ENCODE data around the gene NINL.
"Not testable (repeated sequence)": the region's sequence is repeated elsewhere in the genome, so short reads cannot be mapped to it uniquely, and the experiment has no call there.

Gene NINL

GRCh38 chr20:25479638-25480037 lies 105.7 kb downstream of the NINL start:
- no peak for DNase-seq (ENCODE audit: low read depth, low spot score)
- no peak overlapping the region for H3K4me3 ChIP-seq (ENCODE audit: low read length)

DNA sequence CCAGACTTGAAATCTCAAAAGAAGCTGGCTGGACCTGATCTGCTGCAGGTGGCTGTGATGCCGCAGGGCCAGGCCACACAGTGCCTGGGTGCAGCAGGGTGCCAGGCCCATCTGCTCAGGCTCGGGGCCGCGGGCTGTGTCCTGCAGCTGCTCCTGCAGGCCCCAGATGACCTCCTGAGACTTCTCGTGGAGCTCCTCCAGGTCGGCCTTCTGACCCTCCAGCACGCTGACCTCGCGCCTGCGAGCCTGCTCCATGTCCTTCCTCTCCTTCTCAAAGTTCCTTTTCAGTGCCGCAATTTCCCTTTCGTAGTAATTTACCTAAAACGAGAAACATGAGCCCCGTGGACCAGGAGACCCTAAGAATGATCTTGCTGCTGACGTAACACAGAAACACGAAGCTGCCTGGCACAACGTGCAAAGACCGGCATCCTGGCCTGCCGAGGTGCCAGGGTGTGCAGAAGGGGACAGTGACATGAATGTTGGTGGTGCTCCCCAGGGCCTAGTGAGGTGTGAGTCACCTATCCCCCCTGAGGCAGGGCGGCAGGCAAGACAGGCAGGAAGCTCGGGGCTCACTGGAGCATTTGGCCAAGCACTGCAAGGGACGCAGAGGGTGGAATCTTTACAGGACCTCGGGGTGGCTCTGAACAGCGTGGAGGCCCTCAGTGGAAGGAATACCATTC lies 106.3 kb downstream of the NINL start:
- DNase-seq (ENCODE audit: low read depth, low spot score) = no peak
- H3K4me3 ChIP-seq (ENCODE audit: low read length) = no peak overlapping the region

DNA sequence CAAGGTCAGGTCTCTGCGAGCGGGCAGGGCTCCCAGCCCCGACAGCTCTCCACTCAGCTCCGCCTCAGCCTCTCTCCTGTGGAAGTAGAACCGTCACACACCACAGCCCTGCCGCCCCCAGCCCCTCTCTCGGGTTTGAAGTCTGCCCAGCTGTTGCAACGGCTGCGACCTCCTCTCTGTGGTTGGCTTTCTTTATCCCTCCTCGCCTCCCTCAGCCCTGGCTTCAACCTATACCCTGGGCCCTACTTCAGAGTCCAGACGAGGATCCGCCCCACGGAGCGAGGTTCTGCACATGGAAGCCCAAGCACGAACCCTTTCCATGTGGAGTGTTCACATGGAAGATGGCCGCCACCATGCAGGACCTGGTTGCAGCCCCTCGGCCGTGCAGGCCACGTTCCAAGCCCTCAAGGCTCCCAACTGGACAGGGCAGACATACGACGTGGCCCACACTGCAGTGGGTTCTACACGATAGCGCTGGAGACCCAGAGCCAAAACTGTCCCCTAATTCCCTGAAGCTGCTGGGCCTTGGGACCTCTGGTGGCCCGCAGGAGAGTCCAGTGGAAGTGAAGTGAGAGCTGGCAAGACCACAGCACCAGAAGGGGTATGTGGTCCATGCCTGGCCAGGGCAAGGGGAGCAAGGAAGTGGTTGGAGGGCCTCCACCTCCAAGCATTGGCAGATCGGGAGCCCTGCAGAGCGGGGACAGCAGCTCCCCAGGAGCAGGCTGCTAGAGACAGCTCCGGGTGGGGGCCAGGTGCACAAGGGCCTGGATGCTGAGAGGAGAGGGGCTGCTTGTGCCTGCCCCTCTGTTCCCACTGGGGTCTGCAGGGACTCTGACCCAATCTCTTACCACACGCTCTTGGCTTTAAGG lies 108.1 kb downstream of the NINL start:
- DNase-seq (ENCODE audit: low read depth, low spot score) = no peak
- no peak overlapping the region for H3K4me3 ChIP-seq (ENCODE audit: low read length)

DNA sequence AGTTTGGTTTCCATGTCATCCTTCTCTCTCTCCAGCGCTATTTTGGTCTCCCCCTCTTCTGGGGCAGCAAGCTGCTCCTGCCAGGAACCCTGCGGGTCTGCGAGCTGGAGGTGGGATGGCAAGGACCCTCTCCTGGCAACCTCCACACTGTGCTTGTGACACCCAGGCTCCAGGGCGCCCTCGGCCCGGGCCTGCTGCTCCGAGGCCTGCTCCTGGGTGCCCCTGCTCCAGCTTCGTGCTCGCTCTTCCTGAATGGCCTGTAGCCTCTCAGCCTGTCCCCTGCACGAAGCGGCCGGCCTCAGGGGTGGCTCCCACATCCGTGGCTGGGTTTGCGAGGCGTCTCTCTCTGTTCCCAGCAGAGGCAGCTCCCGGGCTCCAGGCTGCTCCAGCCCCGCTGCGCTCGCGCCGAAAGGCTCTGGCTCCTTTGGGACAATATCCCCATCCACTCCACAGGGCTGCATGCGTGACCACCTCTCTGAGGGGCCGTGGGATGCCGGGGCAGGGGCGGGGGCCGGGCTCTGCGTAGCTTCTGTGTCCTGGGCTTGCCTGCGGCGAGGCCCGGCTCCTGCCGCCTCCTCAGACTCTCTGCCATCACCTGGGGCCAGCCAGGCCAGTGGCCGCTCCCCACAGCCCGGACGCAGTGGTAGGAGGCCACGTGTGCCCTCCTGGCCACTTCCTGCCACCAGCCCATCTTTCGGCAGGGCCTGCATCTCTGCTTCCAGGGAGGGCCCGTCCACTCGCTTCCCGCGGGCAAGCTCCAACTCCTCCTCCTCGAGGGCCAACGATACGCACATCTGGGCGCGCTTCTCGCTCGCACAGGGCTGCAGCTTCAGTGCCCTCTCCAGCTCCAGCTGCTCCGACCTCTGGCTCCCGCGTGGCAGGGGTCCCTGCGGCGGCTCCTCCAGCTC lies 109.0 kb downstream of the NINL start:
- no peak overlapping the region for H3K4me3 ChIP-seq (ENCODE audit: low read length)
- no peak for DNase-seq (ENCODE audit: low read depth, low spot score)

- DNase-seq (ENCODE audit: low read depth, low spot score); H3K4me3 ChIP-seq (ENCODE audit: low read length): not testable (repeated sequence)
Observed at GRCh38 chr20:25473297-25473696, 112.0 kb downstream of the NINL start.

DNA sequence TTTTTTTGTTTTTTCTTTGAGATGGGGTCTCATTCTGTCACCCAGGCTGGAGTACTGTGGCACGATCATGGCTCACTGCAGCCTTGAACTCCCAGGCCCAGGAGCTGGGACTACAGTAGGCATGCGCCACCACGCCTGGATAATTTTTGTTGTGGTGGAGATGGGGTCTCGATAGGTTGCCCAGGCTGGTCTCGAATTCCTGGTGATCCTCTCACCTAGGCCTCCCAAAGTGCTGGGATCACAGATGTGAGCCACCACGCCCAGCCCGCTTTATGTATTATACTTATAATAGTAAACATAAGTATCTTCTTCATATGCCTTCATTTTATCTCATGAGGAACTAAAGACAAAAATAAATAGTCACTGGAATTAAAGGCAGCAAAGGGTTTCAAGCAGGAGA lies 114.3 kb downstream of the NINL start:
- no peak for DNase-seq (ENCODE audit: low read depth, low spot score)
- no peak overlapping the region for H3K4me3 ChIP-seq (ENCODE audit: low read length)

DNA sequence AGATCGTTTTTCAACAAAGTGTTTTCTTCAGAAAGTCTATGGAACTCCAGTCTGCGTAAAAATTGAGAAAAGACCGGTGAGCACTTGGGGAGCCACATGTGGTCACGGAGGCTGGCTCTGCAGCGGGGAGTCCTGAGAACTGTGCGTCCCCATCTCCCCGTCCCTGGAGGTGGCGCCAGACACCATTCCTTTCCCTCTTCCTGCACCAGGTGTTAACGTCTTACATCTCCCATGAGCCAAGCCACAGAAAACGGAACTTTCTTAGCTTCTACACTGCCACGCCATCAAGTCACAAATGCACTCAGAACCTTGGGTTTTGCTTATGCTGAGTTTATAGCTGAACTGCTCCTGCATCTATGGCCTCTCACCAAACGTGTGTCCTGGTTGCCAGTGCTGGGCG lies 115.3 kb downstream of the NINL start:
- DNase-seq (ENCODE audit: low read depth, low spot score) = peak; percentile 67
- no peak overlapping the region for H3K4me3 ChIP-seq (ENCODE audit: low read length)

- DNase-seq (ENCODE audit: low read depth, low spot score) = no peak
- H3K4me3 ChIP-seq (ENCODE audit: low read length) = no peak overlapping the region
Observed at GRCh38 chr20:25469558-25469957, 115.8 kb downstream of the NINL start.

GRCh38 chr20:25468126-25469075 lies 116.9 kb downstream of the NINL start:
- H3K4me3 ChIP-seq (ENCODE audit: low read length) = no peak overlapping the region

GRCh38 chr20:25467441-25467840 lies 117.9 kb downstream of the NINL start:
- H3K4me3 ChIP-seq (ENCODE audit: low read length) = no peak overlapping the region
- no peak for DNase-seq (ENCODE audit: low read depth, low spot score)

More at GRCh38 chr20:25468126-25469075, 116.9 kb downstream of the NINL start:
- no peak for DNase-seq (ENCODE audit: low read depth, low spot score)

DNA sequence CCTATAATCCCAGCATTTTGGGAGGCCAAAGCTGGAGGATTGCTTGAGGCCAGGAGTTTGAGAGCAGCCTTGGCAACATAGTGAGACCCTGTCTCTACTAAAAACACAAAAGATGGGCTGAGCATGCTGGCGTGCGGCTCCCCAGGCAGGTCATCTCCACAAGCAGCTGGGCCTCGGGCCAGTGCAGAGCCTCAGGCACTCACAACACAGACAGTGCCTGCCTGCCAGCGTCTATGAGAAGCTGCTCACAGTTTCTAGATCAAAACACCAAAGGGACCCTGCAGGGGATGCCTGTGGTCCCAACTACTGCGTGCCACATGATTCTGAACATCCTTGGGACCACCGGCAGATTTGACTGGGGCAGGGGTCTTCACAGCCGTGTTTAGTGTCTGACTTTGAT lies 118.5 kb downstream of the NINL start:
- no peak for DNase-seq (ENCODE audit: low read depth, low spot score)
- no peak overlapping the region for H3K4me3 ChIP-seq (ENCODE audit: low read length)

GRCh38 chr20:25465243-25466135 lies 119.8 kb downstream of the NINL start:
- H3K4me3 ChIP-seq (ENCODE audit: low read length) = no peak overlapping the region
- DNase-seq (ENCODE audit: low read depth, low spot score) = no peak

DNA sequence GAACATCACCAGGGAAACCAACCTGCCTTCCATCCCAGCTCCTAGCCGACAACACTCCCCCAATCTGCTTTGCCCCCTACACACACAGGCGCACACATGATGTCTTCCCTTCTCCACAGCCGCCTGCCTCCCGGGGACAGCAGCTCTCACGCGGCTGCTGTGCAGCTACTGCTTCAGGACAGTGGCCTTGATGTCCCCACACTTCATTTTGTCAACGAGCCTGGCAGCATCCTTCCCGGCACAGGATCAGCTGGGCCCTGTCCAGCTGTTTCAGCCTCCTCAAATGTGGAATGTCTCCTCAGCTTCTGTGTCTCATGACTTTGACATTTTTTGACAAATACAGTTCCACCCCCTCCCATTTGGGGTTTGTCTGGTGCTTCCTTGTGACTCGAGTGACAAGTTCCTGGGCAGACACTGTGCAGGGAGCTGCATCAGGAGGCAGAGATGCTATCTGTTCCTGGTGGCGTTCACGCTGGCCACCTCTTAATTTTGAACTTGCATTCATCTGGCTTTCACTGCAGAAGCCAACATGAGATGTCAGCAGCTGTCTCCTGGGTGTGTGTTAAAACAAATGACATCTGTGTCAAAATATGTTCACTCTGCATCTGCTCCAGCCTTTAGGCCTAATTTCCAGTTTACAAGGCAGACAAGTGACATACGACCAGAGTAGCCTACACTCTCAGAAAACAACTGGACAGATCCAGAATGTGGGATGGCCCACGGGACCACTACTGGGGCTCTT lies 120.7 kb downstream of the NINL start:
- no peak for DNase-seq (ENCODE audit: low read depth, low spot score)
- H3K4me3 ChIP-seq (ENCODE audit: low read length) = no peak overlapping the region

DNA sequence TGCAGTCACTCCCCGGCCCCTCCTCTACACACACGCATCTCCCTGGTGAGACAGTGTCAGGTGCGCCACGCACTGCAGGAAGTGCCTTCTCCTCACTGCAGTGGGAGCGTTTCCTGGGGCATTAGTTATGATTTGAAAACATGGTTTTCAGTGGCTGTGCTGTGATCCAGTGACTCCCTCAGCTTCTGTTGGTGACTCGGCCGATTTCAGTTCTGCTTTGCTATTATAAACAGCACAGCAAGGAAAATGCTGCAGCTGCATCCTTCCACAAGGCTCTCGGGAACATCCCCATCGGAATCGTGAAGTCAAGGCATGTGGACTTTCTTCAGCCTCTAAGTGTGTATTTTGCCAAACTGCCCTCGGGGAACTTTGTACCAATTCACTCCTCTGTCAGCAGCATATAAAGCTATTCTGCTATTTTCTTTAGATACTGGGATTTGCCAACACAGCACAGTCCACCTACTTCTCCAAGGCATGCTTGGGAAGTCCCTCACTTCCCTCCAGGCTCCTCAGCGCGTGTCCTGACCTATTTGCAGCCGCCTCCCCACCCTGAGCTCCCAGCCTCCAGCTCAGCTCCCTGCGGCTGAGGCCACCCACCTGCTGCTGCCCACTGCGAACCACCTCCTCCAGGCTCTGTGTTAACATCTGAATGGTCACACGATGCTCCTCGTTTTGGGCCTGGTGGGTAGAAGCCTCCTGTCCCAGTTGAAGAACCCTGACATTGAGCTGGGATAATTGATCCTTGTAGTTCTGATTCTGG lies 123.4 kb downstream of the NINL start:
- DNase-seq (ENCODE audit: low read depth, low spot score) = no peak
- no peak overlapping the region for H3K4me3 ChIP-seq (ENCODE audit: low read length)

- no peak for DNase-seq (ENCODE audit: low read depth, low spot score)
- H3K4me3 ChIP-seq (ENCODE audit: low read length) = no peak overlapping the region
Observed at GRCh38 chr20:25461281-25461650, 124.1 kb downstream of the NINL start.

DNA sequence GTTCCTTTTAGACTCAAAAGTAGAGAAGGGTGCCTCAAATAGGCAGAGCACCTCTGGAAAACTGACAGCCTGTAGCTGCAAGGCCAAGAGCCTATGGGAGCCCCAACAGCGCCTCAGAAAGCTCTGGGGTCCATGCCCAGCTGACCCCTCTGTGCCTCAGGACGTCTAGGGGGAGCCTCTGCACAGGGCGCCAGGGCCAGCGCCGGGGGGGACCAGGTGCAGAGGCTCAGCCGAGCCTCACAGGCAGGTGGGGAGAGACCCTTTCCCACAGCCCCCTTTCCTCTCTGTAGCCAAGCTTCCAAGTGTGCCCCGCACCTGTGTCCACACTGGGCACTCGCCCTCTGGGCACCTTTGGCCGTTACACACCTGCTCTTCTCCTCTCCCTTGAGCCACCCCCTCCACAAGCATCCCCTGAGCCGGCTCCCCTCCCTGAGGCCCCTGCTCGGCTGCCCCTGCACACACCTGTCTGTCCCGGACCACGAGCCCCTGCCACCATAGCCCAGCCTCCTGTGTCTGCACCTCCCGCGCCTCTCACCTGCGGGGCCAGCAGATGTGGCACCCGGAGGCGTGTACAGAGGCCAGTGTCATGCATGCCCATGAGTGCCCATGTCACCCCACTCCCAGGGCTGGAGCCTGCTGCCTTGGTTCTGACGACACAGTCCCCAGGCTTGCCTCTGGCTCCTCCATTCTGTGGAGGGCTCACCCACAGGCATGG lies 124.6 kb downstream of the NINL start:
- DNase-seq (ENCODE audit: low read depth, low spot score) = no peak
- no peak overlapping the region for H3K4me3 ChIP-seq (ENCODE audit: low read length)
